CD4-positive, alpha-beta memory T cell (primary cell): ENCODE data around the gene AK9. TPM values are rescaled to one million over a fixed set of nuclear protein-coding genes. Genes with fewer than 3 reads are reported as not detected.
"Not testable (repeated sequence)": the region's sequence is repeated elsewhere in the genome, so short reads cannot be mapped to it uniquely, and the experiment has no call there.

Experiments used
- CTCF ChIA-PET: fragments of 350-600 bp; sonication (Branson Sonifier 250); formaldehyde crosslinking; loops from one replicate; lab custom pipeline; 2021; ENCODE audit warnings: inconsistent platforms; ENCODE audit not compliant: partially characterized antibody; lab: Charles Lee
- POLR2A ChIA-PET: fragments of 350-600 bp; sonication (Branson Sonifier 250); formaldehyde crosslinking; loops from one replicate; lab custom pipeline; 2021; ENCODE audit not compliant: partially characterized antibody; lab: Charles Lee
- DNase-seq, 5 donors: peaks; one replicate each; pipeline versions ENCODE4 v3.0.0 to v3.0.0-alpha.2; 2020 to 2022; ENCODE audit warnings: mixed read lengths in 1 of 5
- H3K27ac ChIP-seq: one replicate; pipeline ENCODE4 v1.7.0; 2013; ENCODE audit warnings: low read depth, low read length
- H3K27me3 ChIP-seq: 2 replicates; pipeline ENCODE4 v1.7.0; 2013; ENCODE audit warnings: mild to moderate bottlenecking, low read length, moderate library complexity; ENCODE audit not compliant: insufficient read depth
- H3K36me3 ChIP-seq: 2 replicates; pipeline ENCODE4 v1.7.0; 2013; ENCODE audit warnings: mild to moderate bottlenecking, low read length, moderate library complexity; ENCODE audit not compliant: insufficient read depth
- H3K4me1 ChIP-seq: 2 replicates; pipeline ENCODE4 v1.7.0; 2013; ENCODE audit warnings: mild to moderate bottlenecking, low read length, moderate library complexity; ENCODE audit not compliant: insufficient read depth
- H3K4me3 ChIP-seq, 2 donors: one replicate each; pipeline ENCODE4 v1.7.0; 2013; ENCODE audit warnings: low read length in 2 of 2, mild to moderate bottlenecking in 1 of 2
- H3K9me3 ChIP-seq, 2 donors: one replicate each; pipeline ENCODE4 v1.7.0; 2013; ENCODE audit warnings: low read length in 2 of 2, control low read depth in 1 of 2; ENCODE audit not compliant: control insufficient read depth in 1 of 2
- H3K27ac Mint-ChIP-seq, 7 donors: one replicate each; pipeline ENCODE4 v1.8.0; 2020 to 2021; ENCODE audit warnings: mixed read lengths in 7 of 7, mild to moderate bottlenecking in 6 of 7, inconsistent platforms in 3 of 7, moderate library complexity in 3 of 7
- H3K27me3 Mint-ChIP-seq, 2 donors: one replicate each; pipeline ENCODE4 v1.8.0; 2020 to 2021; ENCODE audit warnings: mixed read lengths in 2 of 2
- H3K36me3 Mint-ChIP-seq, 2 donors: one replicate each; pipeline ENCODE4 v1.8.0; 2020 to 2021; ENCODE audit warnings: mixed read lengths in 2 of 2, inconsistent platforms in 1 of 2, mild to moderate bottlenecking in 1 of 2
- H3K4me1 Mint-ChIP-seq, 4 donors: one replicate each; pipeline ENCODE4 v1.8.0; 2020 to 2021; ENCODE audit warnings: mixed read lengths in 4 of 4, mild to moderate bottlenecking in 1 of 4
- H3K4me3 Mint-ChIP-seq, 8 donors: one replicate each; pipeline ENCODE4 v1.8.0; 2020 to 2021; ENCODE audit warnings: mixed read lengths in 8 of 8, mild to moderate bottlenecking in 7 of 8, moderate library complexity in 6 of 8, inconsistent platforms in 3 of 8
- H3K9me3 Mint-ChIP-seq, 8 donors: one replicate each; pipeline ENCODE4 v1.8.0; 2020 to 2021; ENCODE audit warnings: mixed read lengths in 8 of 8, mild to moderate bottlenecking in 5 of 8, inconsistent platforms in 3 of 8, moderate library complexity in 1 of 8
- intact Hi-C: fragments of 100-400 bp; cut with micrococcal nuclease; formaldehyde crosslinking; loops from one replicate; pipeline ENCODE4 v1.15.1; 2023
- polyA plus RNA-seq, 2 donors: library from polyadenylated mRNA; unstranded; fragments of 300-500 nt; fragmentation: Illumina TruSeq; gene quantifications; one replicate each; pipeline ENCODE4 v1.2.3, GENCODE V29; 2021
- total RNA-seq, 2 experiments: library from RNA; stranded (reverse); gene quantifications; one replicate each; pipeline ENCODE4 v1.2.3, GENCODE V29; 2021

Gene AK9
- total and polyA plus RNA-seq, 4 experiments from 2014 or later: 5.1 to 18.4 (median 12.5) TPM

- H3K36me3 Mint-ChIP-seq: peaks cover 34 to 61% of the 10 kb centered on the region in 2 donors
- H3K9me3 ChIP-seq: no peaks in the 10 kb centered on the region
- DNase-seq: no peak
- peaks cover 0 to 8% (median 5%) of the 10 kb centered on the region in 4 donors for H3K4me1 Mint-ChIP-seq
- no peaks in the 10 kb centered on the region for H3K36me3 ChIP-seq
- peak overlapping the region in 3 of 7 donors; percentile 1 to 38 (median 26) for H3K27ac Mint-ChIP-seq
- no peaks in the 10 kb centered on the region for H3K27me3 Mint-ChIP-seq
- H3K27me3 ChIP-seq: no peaks in the 10 kb centered on the region
- peak overlapping the region; percentile 0 to 60 (median 40) for H3K4me3 Mint-ChIP-seq
- no peaks in the 10 kb centered on the region for H3K4me1 ChIP-seq
- H3K27ac ChIP-seq: no peak overlapping the region
- CTCF ChIA-PET: no interaction called here
- intact Hi-C loops: no loop called here
- H3K4me3 ChIP-seq: no peak overlapping the region
- POLR2A ChIA-PET: no interaction called here
- peaks cover 0 to 5% (median 2%) of the 10 kb centered on the region in 8 donors for H3K9me3 Mint-ChIP-seq
These were observed 80.4 kb downstream of the AK9 start for GRCh38 chr6:109610590-109610989.

- peaks cover 0 to 5% (median 3%) of the 10 kb centered on the region in 8 donors for H3K9me3 Mint-ChIP-seq
- Histone ChIP-seq H3K9me3 (no peaks in the 10 kb centered on the region), H3K4me1 (no peaks in the 10 kb centered on the region), H3K27me3 (no peaks in the 10 kb centered on the region), H3K36me3 (no peaks in the 10 kb centered on the region), H3K27ac (no peak overlapping the region), H3K4me3 (no peak overlapping the region)
- no peaks in the 10 kb centered on the region for H3K27me3 Mint-ChIP-seq
- no peak overlapping the region for H3K27ac Mint-ChIP-seq
- peaks cover 0 to 8% (median 5%) of the 10 kb centered on the region in 4 donors for H3K4me1 Mint-ChIP-seq
- DNase-seq: no peak
- H3K36me3 Mint-ChIP-seq: peaks cover 39 to 61% of the 10 kb centered on the region in 2 donors
- intact Hi-C loops: no loop called here
- H3K4me3 Mint-ChIP-seq: no peak overlapping the region
- POLR2A ChIA-PET: no interaction called here
- CTCF ChIA-PET: no interaction called here
These were observed 81.3 kb downstream of the AK9 start for GRCh38 chr6:109609737-109610136.

GRCh38 chr6:109606359-109606758 lies 84.6 kb downstream of the AK9 start:
- Mint-ChIP-seq H3K4me1 (peaks cover 0 to 8% (median 5%) of the 10 kb centered on the region in 4 donors), H3K27ac (no peak overlapping the region), H3K9me3 (peaks cover 0 to 18% (median 14%) of the 10 kb centered on the region in 8 donors), H3K27me3 (no peaks in the 10 kb centered on the region), H3K4me3 (peak overlapping the region in 1 of 8 donors; percentile 39), H3K36me3 (peaks cover 26 to 48% of the 10 kb centered on the region in 2 donors)
- H3K9me3 ChIP-seq: no peaks in the 10 kb centered on the region
- ChIA-PET CTCF (no interaction called here), POLR2A (no interaction called here)
- peak in 3 of 5 donors; percentile 8 to 27 (median 9) for DNase-seq
- intact Hi-C loops: no loop called here
- no peak overlapping the region for H3K4me3 ChIP-seq
- H3K36me3 ChIP-seq: no peaks in the 10 kb centered on the region
- no peaks in the 10 kb centered on the region for H3K27me3 ChIP-seq
- H3K27ac ChIP-seq: no peak overlapping the region
- no peaks in the 10 kb centered on the region for H3K4me1 ChIP-seq

GRCh38 chr6:109595998-109596397 lies 95.0 kb downstream of the AK9 start:
- peaks cover under 1% of the 10 kb centered on the region for H3K4me1 ChIP-seq
- no peaks in the 10 kb centered on the region for H3K9me3 ChIP-seq
- H3K36me3 ChIP-seq: no peaks in the 10 kb centered on the region
- DNase-seq: peak in 1 of 5 donors; percentile 5
- Mint-ChIP-seq H3K27ac (no peak overlapping the region), H3K4me3 (no peak overlapping the region), H3K36me3 (peaks cover 9 to 26% of the 10 kb centered on the region in 2 donors), H3K4me1 (peaks cover under 1 to 4% (median 1%) of the 10 kb centered on the region in 4 donors), H3K27me3 (no peaks in the 10 kb centered on the region), H3K9me3 (peaks cover 0 to 53% (median 31%) of the 10 kb centered on the region in 8 donors)
- POLR2A ChIA-PET: interaction anchor here (1.2 kb wide), 1 partner anchor 443 kb away, joined by 3 read pairs; no protein-coding TSS in a partner anchor
- no peaks in the 10 kb centered on the region for H3K27me3 ChIP-seq
- intact Hi-C loops: loop anchor here (1.0 to 10.0 kb wide), 2 partner anchors 99 to 443 kb away; partner anchors contain the start of genes AK9 and FIG4
- CTCF ChIA-PET: no interaction called here
- H3K4me3 ChIP-seq: no peak overlapping the region
- H3K27ac ChIP-seq: no peak overlapping the region

- H3K27me3 ChIP-seq: no peaks in the 10 kb centered on the region
- H3K9me3 ChIP-seq: no peaks in the 10 kb centered on the region
- H3K4me3 ChIP-seq: no peak overlapping the region
- Mint-ChIP-seq H3K36me3 (peaks cover 11 to 38% of the 10 kb centered on the region in 2 donors), H3K9me3 (peaks cover 0 to 4% (median 0%) of the 10 kb centered on the region in 8 donors), H3K27me3 (no peaks in the 10 kb centered on the region), H3K4me3 (no peak overlapping the region), H3K4me1 (no peaks in the 10 kb centered on the region), H3K27ac (no peak overlapping the region)
- no peaks in the 10 kb centered on the region for H3K4me1 ChIP-seq
- H3K36me3 ChIP-seq: no peaks in the 10 kb centered on the region
- no peak overlapping the region for H3K27ac ChIP-seq
- intact Hi-C loops: no loop called here
- DNase-seq: no peak
- POLR2A ChIA-PET: no interaction called here
- CTCF ChIA-PET: no interaction called here
These were observed 110.5 kb downstream of the AK9 start for GRCh38 chr6:109580519-109580918.

- H3K9me3 Mint-ChIP-seq: peaks cover 0 to 4% (median 0%) of the 10 kb centered on the region in 8 donors
- no peak overlapping the region for H3K4me3 ChIP-seq
- no peak overlapping the region for H3K4me3 Mint-ChIP-seq
- no peak overlapping the region for H3K27ac ChIP-seq
- no peaks in the 10 kb centered on the region for H3K27me3 ChIP-seq
- H3K27ac Mint-ChIP-seq: no peak overlapping the region
- H3K4me1 ChIP-seq: no peaks in the 10 kb centered on the region
- H3K27me3 Mint-ChIP-seq: no peaks in the 10 kb centered on the region
- H3K4me1 Mint-ChIP-seq: no peaks in the 10 kb centered on the region
- no peaks in the 10 kb centered on the region for H3K9me3 ChIP-seq
- POLR2A ChIA-PET: no interaction called here
- intact Hi-C loops: no loop called here
- H3K36me3 Mint-ChIP-seq: peaks cover 11 to 38% of the 10 kb centered on the region in 2 donors
- CTCF ChIA-PET: no interaction called here
- no peaks in the 10 kb centered on the region for H3K36me3 ChIP-seq
- DNase-seq: no peak
These were observed 111.6 kb downstream of the AK9 start for GRCh38 chr6:109579361-109579760.

GRCh38 chr6:109569901-109570300 lies 121.1 kb downstream of the AK9 start:
- POLR2A ChIA-PET, H3K4me1 Mint-ChIP-seq, H3K9me3 ChIP-seq, H3K27me3 ChIP-seq, DNase-seq, H3K27ac Mint-ChIP-seq, H3K27me3 Mint-ChIP-seq, H3K36me3 ChIP-seq, CTCF ChIA-PET, H3K27ac ChIP-seq, intact Hi-C loops, H3K4me1 ChIP-seq, H3K4me3 ChIP-seq, H3K4me3 Mint-ChIP-seq: not testable (repeated sequence)
- Mint-ChIP-seq H3K9me3 (peaks cover 0 to 12% (median 0%) of the 10 kb centered on the region in 8 donors), H3K36me3 (peaks cover 18 to 32% of the 10 kb centered on the region in 2 donors)
